Vagina (tissue), 2 donors: ENCODE data around the gene PAX2. TPM values are rescaled to one million over a fixed set of nuclear protein-coding genes. Genes with fewer than 3 reads are reported as not detected.

ENCODE experiments used
- DNase-seq, 2 donors: peaks; one replicate each; pipeline ENCODE4 v3.0.0-alpha.2; 2017; ENCODE audit errors: extremely low spot score in 2 of 2
- H3K27ac ChIP-seq: fragments of 200-600 bp; sonication (generic); one replicate; pipeline ENCODE4 v1.5.1; 2019
- H3K27me3 ChIP-seq: fragments of 200-600 bp; sonication (generic); one replicate; pipeline ENCODE4 v1.5.1; 2019
- H3K36me3 ChIP-seq, 2 donors: fragments of 200-600 bp; sonication (generic); one replicate each; pipeline ENCODE4 v1.5.1; 2017 to 2019
- H3K4me1 ChIP-seq: fragments of 200-600 bp; sonication (generic); one replicate; pipeline ENCODE4 v1.5.1; 2019
- H3K4me3 ChIP-seq, 2 donors: fragments of 200-600 bp; sonication (generic); 1 replicate in 1 of 2; 2 replicates in 1 of 2; pipeline ENCODE4 v1.5.1; 2016 to 2019
- H3K9me3 ChIP-seq: fragments of 200-600 bp; sonication (generic); one replicate; pipeline ENCODE4 v1.5.1; 2019
- POLR2A ChIP-seq, 2 donors: fragments of 450-650 bp; IDR thresholded peaks; one replicate each; pipeline ENCODE4 v1.6.1; 2017; ENCODE audit warnings: antibody characterized with exemption in 2 of 2, mild to moderate bottlenecking in 2 of 2, moderate library complexity in 2 of 2
- POLR2AphosphoS5 ChIP-seq, 2 donors: sonication (generic); formaldehyde crosslinking; IDR thresholded peaks; one replicate each; pipeline ENCODE4 v1.9.0; 2017; ENCODE audit warnings: antibody characterized with exemption in 2 of 2, mild to moderate bottlenecking in 2 of 2, low read depth in 1 of 2; ENCODE audit not compliant: insufficient read depth in 1 of 2
- intact Hi-C: fragments of 100-400 bp; cut with DNase I; formaldehyde crosslinking; loops from one replicate; pipeline ENCODE4 v1.15.1; 2023
- total RNA-seq: library from RNA; depleted of rRNA; stranded (reverse); fragments of >200 nt; gene quantifications from one replicate; pipeline ENCODE4 v1.2.3, GENCODE V29; 2016
- TF ChIP-seq, protein P1 (sequence below), 3 experiments: fragments of 450-650 bp in 2 of 3; fragments of 200-600 bp in 1 of 3; sonication (generic) in 1 of 3; IDR thresholded peaks; one replicate each; pipeline ENCODE4 v1.5.1; 2017 to 2019; ENCODE audit warnings: antibody characterized with exemption in 3 of 3, mild to moderate bottlenecking in 2 of 3, moderate library complexity in 2 of 3

The PAX2 gene
- total RNA-seq, 1 donor from 2014 or later = not detected

DNA sequence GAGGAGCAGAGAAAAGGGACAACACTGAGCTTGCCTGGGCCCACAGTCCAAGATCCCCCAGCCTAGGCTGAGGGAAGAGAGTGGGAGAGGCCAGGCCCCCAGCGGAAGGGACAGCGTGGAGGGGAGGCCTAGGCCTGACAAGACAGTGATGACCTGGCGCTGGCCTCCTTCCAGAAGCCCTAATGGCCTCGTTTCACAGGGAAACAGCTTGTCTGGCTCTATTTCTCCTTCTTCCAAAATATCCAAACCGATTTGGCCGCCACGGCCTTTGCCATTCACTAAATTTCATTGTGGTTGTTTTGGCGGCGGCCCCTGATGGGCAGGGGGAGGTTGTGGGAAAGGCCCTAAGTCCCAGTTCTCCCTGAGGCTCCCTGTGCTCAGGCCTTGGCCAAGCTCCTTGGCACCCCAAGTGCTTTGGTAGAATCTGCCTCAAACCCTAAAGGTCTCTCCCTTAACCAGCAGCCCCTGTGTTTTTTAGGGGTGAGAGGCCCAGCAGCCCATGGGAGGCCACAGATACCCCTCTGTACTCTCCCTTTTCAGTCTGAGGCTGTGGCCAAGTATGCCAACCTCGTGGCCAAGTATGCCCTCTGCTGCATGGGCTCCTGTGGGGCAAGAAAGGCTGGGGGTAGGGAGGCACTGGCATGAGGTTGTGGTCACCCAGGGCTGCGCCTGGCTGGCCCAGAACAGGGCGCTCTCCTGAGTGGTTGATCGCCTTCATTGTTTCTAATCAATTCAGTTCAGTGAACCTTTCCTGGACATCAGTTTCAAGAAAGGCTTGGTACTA, 37.3 kb downstream of the PAX2 start:
- no peaks in the 10 kb centered on the region for H3K36me3 ChIP-seq
- no peak for DNase-seq
- H3K4me1 ChIP-seq = no peaks in the 10 kb centered on the region
- H3K9me3 ChIP-seq = no peaks in the 10 kb centered on the region
- no peak overlapping the region for H3K4me3 ChIP-seq
- H3K27ac ChIP-seq = no peak overlapping the region
- H3K27me3 ChIP-seq = no peaks in the 10 kb centered on the region
- TF ChIP-seq POLR2AphosphoS5 (IDR thresholded peaks at IDR 0.05; ENCODE audit: insufficient read depth in 1 of 2, low read depth in 1 of 2) = no peak
- no peak for TF ChIP-seq POLR2A (IDR thresholded peaks at IDR 0.05)
- TF ChIP-seq, protein P1, sequence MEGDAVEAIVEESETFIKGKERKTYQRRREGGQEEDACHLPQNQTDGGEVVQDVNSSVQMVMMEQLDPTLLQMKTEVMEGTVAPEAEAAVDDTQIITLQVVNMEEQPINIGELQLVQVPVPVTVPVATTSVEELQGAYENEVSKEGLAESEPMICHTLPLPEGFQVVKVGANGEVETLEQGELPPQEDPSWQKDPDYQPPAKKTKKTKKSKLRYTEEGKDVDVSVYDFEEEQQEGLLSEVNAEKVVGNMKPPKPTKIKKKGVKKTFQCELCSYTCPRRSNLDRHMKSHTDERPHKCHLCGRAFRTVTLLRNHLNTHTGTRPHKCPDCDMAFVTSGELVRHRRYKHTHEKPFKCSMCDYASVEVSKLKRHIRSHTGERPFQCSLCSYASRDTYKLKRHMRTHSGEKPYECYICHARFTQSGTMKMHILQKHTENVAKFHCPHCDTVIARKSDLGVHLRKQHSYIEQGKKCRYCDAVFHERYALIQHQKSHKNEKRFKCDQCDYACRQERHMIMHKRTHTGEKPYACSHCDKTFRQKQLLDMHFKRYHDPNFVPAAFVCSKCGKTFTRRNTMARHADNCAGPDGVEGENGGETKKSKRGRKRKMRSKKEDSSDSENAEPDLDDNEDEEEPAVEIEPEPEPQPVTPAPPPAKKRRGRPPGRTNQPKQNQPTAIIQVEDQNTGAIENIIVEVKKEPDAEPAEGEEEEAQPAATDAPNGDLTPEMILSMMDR (IDR thresholded peaks at IDR 0.05) = no peak
- intact Hi-C loops = no loop called here

DNA sequence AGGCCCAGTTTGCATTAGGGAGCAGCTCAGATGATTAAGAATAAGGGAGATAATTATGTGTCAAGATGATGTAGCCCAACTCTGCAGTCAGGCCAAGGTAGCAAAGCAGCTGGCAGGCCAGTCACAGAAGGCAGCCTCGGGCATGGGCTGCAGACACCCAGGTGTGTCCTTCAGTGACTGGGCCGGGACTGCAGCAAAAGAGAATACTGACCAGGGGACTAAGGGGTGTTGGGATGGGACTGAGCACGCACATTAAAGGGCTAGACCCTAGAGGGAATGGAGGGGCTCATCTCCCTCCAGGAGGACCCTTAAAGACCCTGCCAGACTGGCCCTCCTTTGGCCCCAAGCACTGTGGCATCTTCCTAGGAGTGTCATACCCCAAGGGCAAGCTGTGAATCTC, 38.7 kb downstream of the PAX2 start:
- H3K27me3 ChIP-seq = no peaks in the 10 kb centered on the region
- H3K27ac ChIP-seq = no peak overlapping the region
- no peak overlapping the region for H3K4me3 ChIP-seq
- no peak for DNase-seq
- TF ChIP-seq POLR2AphosphoS5 (IDR thresholded peaks at IDR 0.05; ENCODE audit: insufficient read depth in 1 of 2, low read depth in 1 of 2) (no peak), POLR2A (IDR thresholded peaks at IDR 0.05) (no peak)
- TF ChIP-seq, protein P1 (IDR thresholded peaks at IDR 0.05) = no peak
- H3K4me1 ChIP-seq = no peaks in the 10 kb centered on the region
- no peaks in the 10 kb centered on the region for H3K36me3 ChIP-seq
- H3K9me3 ChIP-seq = no peaks in the 10 kb centered on the region
- intact Hi-C loops = no loop called here

DNA sequence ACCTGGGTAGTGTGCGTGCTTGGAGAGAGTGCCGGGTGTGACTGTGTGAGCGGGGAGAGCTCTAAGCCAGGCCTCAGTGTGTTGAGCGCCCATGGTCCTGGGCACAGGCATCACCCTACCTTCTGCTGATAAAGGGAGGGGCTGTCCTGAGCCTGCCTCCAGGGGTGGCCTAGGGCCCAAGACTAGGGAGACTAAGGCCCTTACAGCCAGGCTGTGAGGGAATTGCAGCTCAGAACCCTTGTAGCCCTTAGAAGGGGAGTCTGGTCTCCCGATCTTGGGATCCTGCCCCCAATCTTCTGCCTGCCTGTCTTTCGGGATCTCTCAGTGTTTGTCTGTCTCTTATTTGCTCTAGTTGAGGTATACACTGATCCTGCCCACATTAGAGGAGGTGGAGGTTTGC, 41.2 kb downstream of the PAX2 start:
- Histone ChIP-seq H3K27ac (no peak overlapping the region), H3K27me3 (no peaks in the 10 kb centered on the region), H3K4me3 (no peak overlapping the region), H3K9me3 (no peaks in the 10 kb centered on the region), H3K4me1 (no peaks in the 10 kb centered on the region), H3K36me3 (no peaks in the 10 kb centered on the region)
- TF ChIP-seq POLR2A (IDR thresholded peaks at IDR 0.05) (no peak), POLR2AphosphoS5 (IDR thresholded peaks at IDR 0.05; ENCODE audit: insufficient read depth in 1 of 2, low read depth in 1 of 2) (no peak)
- TF ChIP-seq, protein P1 (IDR thresholded peaks at IDR 0.05) = no peak
- DNase-seq = no peak
- intact Hi-C loops = no loop called here

DNA sequence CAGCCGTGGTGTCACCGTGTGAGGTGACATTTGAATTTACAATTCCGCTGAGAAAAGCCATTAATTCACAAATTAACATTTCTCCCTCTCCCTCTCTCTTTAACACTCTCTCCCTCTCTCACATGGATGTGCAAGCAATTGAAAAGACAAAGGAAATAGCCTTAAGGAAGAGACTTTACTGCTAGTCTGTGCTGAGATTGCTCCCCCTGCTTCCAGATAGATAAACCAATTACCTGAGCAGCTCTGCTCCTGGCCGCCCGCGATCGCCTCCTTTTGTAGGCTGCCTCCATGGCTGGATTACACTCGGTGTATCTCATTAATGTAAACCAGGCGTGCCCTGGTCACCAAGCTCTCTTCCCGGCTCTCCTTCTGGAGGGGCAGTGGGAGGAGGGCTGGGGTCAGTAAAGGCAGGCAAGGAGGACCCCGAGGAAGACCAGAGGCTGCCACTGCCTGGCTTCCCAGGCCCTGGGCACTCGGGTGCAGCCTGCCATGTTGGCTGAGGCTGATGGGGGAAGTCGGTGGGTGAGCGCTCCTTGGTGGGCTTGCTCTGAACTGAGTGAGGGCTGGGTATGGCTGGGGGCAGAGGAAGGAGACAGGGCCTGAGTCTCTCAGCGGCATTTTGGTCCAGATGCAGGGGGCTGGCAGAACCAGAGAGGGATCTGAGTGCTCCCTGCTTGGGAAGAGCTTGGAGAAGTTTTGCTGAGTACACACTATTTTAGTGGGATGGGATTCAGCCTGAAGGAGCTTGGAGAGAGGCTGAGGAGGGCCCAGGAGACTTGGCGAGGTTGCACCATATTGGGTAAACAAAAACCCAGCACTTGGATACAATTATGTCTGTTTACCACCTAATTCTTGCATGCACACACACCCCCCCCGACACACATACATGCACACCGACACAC, 42.9 kb downstream of the PAX2 start:
- no peak overlapping the region for H3K27ac ChIP-seq
- H3K9me3 ChIP-seq = no peaks in the 10 kb centered on the region
- no peak for TF ChIP-seq POLR2A (IDR thresholded peaks at IDR 0.05)
- TF ChIP-seq, protein P1 (IDR thresholded peaks at IDR 0.05) = no peak
- TF ChIP-seq POLR2AphosphoS5 (IDR thresholded peaks at IDR 0.05; ENCODE audit: insufficient read depth in 1 of 2, low read depth in 1 of 2) = no peak
- no peaks in the 10 kb centered on the region for H3K36me3 ChIP-seq
- no peaks in the 10 kb centered on the region for H3K4me1 ChIP-seq
- no peaks in the 10 kb centered on the region for H3K27me3 ChIP-seq
- intact Hi-C loops = no loop called here
- no peak overlapping the region for H3K4me3 ChIP-seq
- no peak for DNase-seq
